Measurements from ENCODE around the gene RNASE9.

DNA sequence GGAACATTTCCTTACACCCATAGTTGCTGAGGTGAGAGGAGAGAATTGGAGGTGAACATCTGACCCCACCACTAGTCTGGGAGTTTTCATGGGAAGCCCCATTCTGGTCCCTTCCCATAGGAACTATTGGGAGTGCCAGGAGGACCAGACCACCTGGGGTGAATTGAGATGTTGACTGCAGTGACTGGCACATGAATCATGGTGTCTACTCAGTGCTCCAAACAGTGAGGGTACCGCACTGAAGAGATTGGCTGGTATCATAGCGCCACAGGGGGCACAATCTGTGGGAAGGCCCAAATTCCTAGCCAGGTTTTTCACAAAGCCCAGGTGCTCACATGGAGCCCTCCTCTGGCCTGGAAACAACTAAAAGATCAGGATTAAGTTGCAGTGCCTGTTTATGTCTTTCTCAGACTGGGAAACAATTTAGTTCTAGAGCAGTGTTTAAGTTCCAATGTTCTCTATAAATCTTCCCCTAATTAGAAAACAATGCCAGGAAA is 3.7 kb upstream of the RNASE9 start:
- TF ChIP-seq, protein P1, sequence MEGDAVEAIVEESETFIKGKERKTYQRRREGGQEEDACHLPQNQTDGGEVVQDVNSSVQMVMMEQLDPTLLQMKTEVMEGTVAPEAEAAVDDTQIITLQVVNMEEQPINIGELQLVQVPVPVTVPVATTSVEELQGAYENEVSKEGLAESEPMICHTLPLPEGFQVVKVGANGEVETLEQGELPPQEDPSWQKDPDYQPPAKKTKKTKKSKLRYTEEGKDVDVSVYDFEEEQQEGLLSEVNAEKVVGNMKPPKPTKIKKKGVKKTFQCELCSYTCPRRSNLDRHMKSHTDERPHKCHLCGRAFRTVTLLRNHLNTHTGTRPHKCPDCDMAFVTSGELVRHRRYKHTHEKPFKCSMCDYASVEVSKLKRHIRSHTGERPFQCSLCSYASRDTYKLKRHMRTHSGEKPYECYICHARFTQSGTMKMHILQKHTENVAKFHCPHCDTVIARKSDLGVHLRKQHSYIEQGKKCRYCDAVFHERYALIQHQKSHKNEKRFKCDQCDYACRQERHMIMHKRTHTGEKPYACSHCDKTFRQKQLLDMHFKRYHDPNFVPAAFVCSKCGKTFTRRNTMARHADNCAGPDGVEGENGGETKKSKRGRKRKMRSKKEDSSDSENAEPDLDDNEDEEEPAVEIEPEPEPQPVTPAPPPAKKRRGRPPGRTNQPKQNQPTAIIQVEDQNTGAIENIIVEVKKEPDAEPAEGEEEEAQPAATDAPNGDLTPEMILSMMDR (IDR thresholded peaks at IDR 0.05), result no peak
- TF ChIP-seq EZH2 (IDR thresholded peaks at IDR 0.05; ENCODE audit: borderline replicate concordance, insufficient read depth, low read depth, low read length, poor library complexity, severe bottlenecking), result no peak
